Inferior parietal cortex (tissue), 1 donor: ENCODE results near the gene CYP2C18.
"Not testable (repeated sequence)": the region's sequence is repeated elsewhere in the genome, so short reads cannot be mapped to it uniquely, and the experiment has no call there.

Experiments used
- DNase-seq: peaks from one replicate; pipeline ENCODE4 v3.0.0-alpha.2; 2016; ENCODE audit errors: extremely low spot score

The CYP2C18 gene

DNA sequence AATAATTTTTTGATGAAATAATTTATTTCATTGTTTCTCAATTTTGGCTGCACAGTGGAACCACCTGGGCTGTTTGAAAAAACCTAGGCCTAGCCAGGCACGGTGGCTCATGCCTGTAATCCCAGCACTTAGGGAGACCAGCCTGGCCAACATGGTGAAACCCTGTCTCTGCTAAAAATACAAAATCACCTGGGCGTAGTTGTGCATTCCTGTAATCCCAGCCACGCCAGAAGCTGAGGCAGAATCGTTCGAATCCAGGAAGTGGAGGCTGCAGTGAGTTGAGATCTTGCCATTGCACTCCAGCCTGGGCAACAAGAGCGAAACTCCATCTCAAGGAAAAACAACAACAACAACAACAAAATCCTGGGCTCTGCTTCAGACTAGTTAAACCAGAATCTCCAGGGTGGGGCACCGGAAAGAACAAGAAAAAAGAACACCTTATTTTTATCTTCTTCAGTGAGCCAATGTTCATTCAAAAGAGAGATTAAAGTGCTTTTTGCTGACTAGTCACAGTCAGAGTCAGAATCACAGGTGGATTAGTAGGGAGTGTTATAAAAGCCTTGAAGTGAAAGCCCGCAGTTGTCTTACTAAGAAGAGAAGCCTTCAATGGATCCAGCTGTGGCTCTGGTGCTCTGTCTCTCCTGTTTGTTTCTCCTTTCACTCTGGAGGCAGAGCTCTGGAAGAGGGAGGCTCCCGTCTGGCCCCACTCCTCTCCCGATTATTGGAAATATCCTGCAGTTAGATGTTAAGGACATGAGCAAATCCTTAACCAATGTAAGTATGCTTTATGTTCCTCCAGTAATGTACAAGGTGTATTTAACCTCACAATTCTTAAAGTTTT, at the start of gene CYP2C18:
CYP2C18 (plus strand) TSS at position 516 of the 841 bp plus-strand sequence; CDS start at position 607, 91 bp downstream.
- DNase-seq = no peak

DNA sequence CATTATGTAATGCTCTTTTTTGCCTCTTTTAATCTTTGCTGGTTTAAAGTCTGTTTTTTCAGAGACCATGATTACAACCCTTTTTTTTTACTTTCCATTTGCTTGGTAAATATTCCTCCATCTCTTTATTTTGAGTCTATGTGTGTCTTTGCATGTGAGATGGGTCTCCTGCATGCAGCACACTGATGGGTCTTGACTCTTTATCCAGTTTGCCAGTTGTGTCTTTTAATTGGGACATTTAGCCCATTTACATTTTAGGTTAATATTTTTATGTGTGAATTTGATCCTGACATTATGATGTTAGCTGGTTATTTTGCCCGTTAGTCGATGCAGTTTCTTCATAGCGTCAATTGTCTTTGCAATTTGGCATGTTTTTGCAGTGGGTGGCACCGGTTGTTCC, 45.4 kb upstream of the CYP2C18 start:
- not testable (repeated sequence) for DNase-seq

GRCh38 chr10:94639902-94640301, 43.6 kb upstream of the CYP2C18 start:
- no peak for DNase-seq

DNA sequence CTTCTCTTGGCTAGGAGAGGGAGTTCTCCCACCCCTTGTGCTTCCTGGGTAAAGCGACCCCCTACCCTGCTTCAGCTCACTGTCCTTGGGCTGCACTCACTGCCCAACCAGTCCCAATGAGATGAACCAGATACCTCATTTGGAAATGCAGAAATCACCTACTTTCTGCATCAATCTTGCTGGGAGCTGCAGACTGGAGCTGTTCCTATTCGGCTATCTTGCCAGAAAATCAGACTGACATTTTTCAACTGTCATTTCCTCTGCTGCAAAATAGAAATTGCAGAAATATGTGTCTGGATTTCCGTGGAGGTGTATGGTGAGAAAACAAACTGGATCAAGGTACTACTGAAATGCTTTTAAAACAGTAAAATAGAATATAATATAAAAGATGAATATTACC, 43.0 kb upstream of the CYP2C18 start:
- DNase-seq = no peak

GRCh38 chr10:94641480-94641879, 42.0 kb upstream of the CYP2C18 start:
- no peak for DNase-seq

DNA sequence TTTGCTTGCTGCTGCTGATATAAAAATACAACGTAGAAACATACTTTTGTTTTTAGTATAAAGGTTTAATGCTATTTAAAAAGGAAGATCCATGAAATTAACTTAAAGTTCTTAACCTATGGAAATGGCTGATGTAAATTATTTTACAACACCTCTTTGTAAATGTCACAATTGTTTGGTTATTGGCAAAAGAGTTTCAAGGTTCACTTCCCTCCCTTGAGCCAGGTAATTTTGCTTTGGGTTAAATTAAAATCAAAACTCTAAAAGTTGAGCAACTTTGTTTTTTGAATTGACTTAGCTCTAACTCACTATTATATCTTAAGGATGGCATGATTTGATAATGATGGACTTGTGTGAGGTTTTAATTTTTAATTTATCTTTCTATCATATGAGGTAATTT, 39.2 kb upstream of the CYP2C18 start:
- no peak for DNase-seq

- DNase-seq = no peak
Measured at GRCh38 chr10:94645285-94645684, 38.2 kb upstream of the CYP2C18 start.

GRCh38 chr10:94655201-94655600, 28.3 kb upstream of the CYP2C18 start:
- DNase-seq = not testable (repeated sequence)

DNA sequence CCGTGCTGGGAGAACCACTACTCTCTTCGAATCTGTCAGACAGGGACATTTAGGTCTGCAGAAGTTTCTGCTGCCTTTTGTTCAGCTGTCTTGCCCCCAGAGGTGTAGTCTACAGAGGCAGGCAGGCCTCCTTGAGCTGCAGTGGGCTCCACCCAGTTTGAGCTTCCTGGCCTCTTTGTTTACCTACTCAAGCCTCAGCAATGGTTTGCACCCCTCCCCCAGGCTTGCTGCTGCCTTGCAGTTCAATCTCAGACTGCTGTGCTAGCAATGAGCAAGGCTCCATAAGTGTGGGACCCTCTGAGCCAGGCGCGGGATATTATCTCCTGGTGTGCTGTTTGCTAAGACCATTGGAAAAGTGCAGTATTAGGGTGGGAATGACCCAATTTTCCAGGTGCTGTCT, 20.5 kb upstream of the CYP2C18 start:
- not testable (repeated sequence) for DNase-seq

DNA sequence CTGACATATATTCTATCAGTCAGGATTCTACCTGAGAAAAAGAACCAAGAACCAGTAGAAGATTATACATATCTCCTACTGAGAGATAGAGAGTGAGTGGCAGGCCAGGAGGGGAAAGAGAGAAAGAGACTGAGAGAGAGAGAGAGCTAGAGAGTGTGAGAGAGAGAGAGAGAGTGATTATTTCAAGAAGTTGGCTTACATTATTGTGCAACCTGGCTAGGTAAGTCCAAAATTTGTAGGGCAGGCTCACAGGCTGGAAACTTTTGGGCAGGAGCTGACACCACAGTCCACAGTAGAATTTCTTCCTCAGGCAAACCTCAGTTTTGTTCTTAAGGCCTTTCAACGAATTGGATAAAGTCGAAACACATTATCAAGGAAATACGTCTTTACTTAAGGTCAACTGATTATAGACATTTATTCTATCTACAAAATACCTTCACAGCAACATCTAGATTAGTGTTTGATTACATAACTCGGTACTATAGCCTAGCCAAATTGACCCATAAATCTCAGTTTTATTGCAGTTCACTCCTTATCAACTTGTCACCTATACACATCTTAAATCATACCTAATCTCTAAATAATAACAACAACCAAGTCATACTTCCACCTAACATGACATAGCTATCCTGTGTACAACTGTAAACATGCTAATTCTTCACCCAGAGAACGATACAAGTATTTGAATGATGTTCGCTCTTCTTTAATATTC, 17.0 kb upstream of the CYP2C18 start:
- no peak for DNase-seq

- no peak for DNase-seq
Measured at GRCh38 chr10:94673614-94674321, 9.8 kb upstream of the CYP2C18 start.

GRCh38 chr10:94676496-94676895, 7.0 kb upstream of the CYP2C18 start:
- no peak for DNase-seq

- no peak for DNase-seq
Measured at GRCh38 chr10:94677691-94678090, 5.8 kb upstream of the CYP2C18 start.

DNA sequence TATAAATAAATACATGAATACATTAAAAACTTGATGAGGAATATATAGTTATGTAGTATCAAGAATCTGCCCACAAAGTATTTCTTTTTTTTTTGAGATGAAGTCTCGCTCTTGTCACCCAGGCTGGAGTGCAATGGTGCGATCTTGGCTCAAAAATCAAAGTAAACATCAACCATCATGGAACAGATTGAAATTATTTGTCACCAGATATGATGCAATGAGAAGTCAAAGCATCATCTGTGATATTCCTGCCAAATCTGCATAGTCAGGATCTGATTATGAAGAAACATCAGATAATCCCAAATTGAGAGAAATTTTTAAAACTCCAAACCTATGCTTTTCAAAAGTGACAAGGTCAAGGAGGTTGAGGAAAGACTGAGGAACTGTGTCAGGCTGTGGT, 5.1 kb upstream of the CYP2C18 start:
- no peak for DNase-seq

- DNase-seq = no peak
Measured at GRCh38 chr10:94680544-94680943, 3.0 kb upstream of the CYP2C18 start.

DNA sequence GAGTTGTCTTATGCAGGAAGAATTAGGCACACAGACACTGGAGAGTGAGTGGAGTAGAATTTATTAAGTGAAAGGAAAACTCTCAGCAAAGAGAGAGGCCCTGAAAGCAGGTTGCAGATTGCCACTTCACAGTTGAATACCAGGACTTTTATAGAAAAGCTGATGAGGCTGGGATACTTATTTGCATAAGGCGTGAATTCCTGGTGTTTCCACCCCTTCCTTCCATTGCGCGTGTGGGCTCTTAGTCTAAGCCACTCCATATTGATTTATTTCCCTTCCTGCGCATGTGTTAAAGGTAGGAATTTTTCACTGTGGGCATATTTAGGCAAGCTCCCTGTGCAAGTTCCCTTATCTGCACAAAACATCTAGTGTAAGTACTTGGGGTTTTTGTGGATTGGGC, 893 bp upstream of the CYP2C18 start:
- DNase-seq = not testable (repeated sequence)

GRCh38 chr10:94687625-94688248, 4.2 kb downstream of the CYP2C18 start:
- DNase-seq = no peak

- DNase-seq = no peak
Measured at GRCh38 chr10:94706089-94706488, 22.6 kb downstream of the CYP2C18 start.

DNA sequence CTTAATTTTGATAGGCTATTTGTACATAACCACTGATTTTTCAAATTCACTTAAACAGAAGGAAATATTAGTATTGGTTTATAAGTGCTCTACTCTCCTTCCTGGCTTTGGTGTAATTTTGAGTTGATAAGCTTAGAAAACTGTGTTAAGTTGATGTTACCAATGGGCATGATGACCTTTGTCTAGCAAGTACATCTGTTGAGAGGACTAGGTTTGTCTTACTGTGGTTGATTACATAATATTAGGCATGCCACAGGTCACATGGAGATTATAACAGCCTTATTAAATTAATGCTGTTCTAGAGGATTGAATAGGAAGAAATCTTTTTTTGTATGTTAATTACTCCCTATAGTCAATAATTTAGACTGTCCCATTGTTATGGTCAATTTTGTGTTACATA, 27.0 kb downstream of the CYP2C18 start:
- DNase-seq = no peak

DNA sequence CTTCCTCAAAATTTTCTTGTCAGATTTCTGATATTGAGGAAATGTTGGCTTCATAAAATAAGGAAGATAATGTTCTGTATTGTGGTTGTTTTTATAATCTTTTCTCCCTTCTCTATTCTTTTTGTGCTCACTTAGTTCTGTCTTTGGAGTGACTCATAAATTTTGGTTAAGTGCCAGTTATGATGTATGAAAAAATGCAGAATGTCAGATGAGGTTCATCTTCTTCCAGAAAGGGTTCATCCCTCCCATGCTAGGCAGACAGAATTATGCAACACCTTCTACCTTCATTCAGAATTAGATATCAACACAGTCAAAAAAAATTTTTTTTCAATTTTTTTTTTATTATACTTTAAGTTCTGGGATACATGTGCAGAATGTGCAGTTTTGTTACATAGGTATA, 42.3 kb downstream of the CYP2C18 start:
- no peak for DNase-seq

DNA sequence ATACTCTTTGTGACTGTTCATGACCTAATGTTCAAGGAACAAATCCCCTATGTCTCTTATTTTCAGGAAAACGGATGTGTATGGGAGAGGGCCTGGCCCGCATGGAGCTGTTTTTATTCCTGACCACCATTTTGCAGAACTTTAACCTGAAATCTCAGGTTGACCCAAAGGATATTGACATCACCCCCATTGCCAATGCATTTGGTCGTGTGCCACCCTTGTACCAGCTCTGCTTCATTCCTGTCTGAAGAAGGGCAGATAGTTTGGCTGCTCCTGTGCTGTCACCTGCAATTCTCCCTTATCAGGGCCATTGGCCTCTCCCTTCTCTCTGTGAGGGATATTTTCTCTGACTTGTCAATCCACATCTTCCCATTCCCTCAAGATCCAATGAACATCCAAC, 51.7 kb downstream of the CYP2C18 start:
- DNase-seq = no peak

DNA sequence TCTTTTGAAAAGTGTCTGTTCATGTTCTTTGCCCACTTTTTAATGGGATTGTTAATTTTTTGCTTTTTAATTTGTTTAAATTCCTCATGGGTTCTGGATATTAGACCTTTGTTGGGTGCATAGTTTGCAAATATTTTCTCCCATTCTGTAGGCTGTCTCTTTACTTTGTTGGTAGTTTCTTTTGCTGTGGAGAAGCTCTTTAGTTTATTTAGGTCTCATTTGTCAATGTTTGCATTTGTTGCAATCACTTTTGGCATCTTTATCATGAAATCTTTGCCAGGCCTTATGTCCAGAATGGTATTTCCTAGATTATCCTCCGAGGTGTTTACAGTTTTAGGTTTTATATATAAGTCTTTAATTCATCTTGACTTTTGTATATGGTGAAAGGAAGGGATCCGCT, 55.1 kb downstream of the CYP2C18 start:
- no peak for DNase-seq
